ENCODE results near the gene SERPINA9. TPM values are rescaled to one million over a fixed set of nuclear protein-coding genes. Genes with fewer than 3 reads are reported as not detected.

Gene SERPINA9
- total RNA-seq, 1 experiment from 2014 or later, result 182 TPM

DNA sequence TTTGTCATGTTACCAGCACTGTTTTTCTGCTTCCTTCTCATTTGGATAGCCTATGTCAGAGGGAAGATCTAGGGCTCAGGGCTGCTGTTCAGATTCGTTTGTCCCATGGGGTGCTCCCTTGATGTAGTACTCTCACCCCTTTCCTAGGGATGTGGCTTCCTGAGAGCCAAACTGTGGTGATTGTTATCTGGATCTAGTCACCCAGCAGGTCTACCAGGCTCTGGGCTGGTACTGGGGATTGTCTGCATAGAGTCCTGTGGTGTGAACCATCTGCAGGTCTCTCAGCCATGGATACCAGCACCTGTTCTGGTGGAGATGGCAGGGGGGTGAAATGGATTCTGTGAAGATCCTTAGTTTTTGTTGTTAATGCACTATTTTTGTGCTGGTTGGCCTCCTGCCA, 17.9 kb downstream of the SERPINA9 start:
- H4K20me1 ChIP-seq (ENCODE audit: insufficient read depth, low read depth, low read length), result no peaks in the 10 kb centered on the region

DNA sequence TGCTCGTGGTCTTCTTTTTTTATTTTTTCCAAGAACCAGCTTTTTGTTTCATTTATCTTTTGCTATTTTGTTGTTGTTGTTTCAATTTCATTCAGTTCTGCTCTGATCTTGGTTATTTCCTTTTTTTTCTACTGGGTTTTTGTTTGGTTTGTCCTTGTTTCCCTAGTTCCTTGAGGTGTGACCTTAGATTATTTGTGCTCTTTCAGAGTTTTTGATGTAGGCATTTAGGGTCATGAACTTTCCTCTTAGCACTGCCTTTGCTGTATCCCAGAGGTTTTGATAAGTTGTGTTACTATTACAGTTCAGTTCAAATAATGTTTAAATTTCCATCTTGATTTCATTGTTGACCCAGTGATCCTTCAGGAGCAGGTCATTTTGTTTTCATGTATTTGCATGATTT, 20.1 kb downstream of the SERPINA9 start:
- H3K9me3 ChIP-seq (ENCODE audit: low read length), result no peaks in the 10 kb centered on the region
- no peaks in the 10 kb centered on the region; the same call in 1 of the 2 replicates for H3K36me3 ChIP-seq (ENCODE audit: insufficient read depth, low read length)
- no peak overlapping the region for H3K9ac ChIP-seq (ENCODE audit: low read length)
- no peaks in the 10 kb centered on the region for H3K9me2 ChIP-seq (replicated peaks; ENCODE audit: insufficient read depth, low read length)
- no peaks in the 10 kb centered on the region for H3K27me3 ChIP-seq (ENCODE audit: low read length)
- H4K20me1 ChIP-seq (ENCODE audit: insufficient read depth, low read depth, low read length), result no peaks in the 10 kb centered on the region
- H3K4me2 ChIP-seq (ENCODE audit: low read depth, low read length, poor library complexity, severe bottlenecking), result no peak overlapping the region
- H3K79me2 ChIP-seq (ENCODE audit: low read length), result no peaks in the 10 kb centered on the region
- no peak overlapping the region for H3K4me3 ChIP-seq (ENCODE audit: low read length)
- no peak overlapping the region for H3K27ac ChIP-seq (ENCODE audit: low read length)
- peaks cover 50% of the 10 kb centered on the region for H3K4me1 ChIP-seq (ENCODE audit: low read length)
- H2AFZ ChIP-seq (ENCODE audit: low read length), result no peak overlapping the region
- DNase-seq, result no peak

More for the DNA sequence above, 17.9 kb downstream of the SERPINA9 start:
- H3K9me3 ChIP-seq (ENCODE audit: low read length), result no peaks in the 10 kb centered on the region
- DNase-seq, result no peak
- H3K9me2 ChIP-seq (replicated peaks; ENCODE audit: insufficient read depth, low read length), result no peaks in the 10 kb centered on the region
- H3K4me3 ChIP-seq (ENCODE audit: low read length), result no peak overlapping the region
- no peak overlapping the region for H3K9ac ChIP-seq (ENCODE audit: low read length)
- H2AFZ ChIP-seq (ENCODE audit: low read length), result no peak overlapping the region
- H3K4me2 ChIP-seq (ENCODE audit: low read depth, low read length, poor library complexity, severe bottlenecking), result no peak overlapping the region
- H3K27me3 ChIP-seq (ENCODE audit: low read length), result no peaks in the 10 kb centered on the region
- H3K27ac ChIP-seq (ENCODE audit: low read length), result no peak overlapping the region
- no peaks in the 10 kb centered on the region for H3K79me2 ChIP-seq (ENCODE audit: low read length)
- H3K4me1 ChIP-seq (ENCODE audit: low read length), result peaks cover 44% of the 10 kb centered on the region
- peaks cover 4% of the 10 kb centered on the region; the same call in 1 of the 2 replicates for H3K36me3 ChIP-seq (ENCODE audit: insufficient read depth, low read length)

DNA sequence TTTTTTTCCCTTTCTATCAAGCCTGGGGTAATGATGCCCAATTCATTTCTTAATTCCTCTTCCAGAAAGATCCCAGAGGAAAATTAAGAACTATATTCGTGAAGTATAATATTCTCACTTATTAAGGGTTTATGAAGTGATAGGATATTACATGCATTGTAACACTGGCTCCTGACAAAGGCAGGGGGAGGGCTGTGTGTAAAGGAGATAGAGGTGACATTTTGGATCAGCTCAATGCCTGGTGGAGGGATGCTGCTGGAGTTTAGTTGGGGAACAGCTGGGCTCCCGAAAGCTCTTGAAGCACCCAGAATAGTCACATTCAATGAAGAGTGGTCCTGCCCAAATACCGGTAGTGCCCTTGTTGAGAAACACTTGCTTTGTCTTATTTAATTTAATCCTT, 24.2 kb downstream of the SERPINA9 start:
- H3K27ac ChIP-seq (ENCODE audit: low read length), result peak overlapping the region; percentile 97
- no peak overlapping the region for H2AFZ ChIP-seq (ENCODE audit: low read length)
- H3K36me3 ChIP-seq (ENCODE audit: insufficient read depth, low read length), result no peaks in the 10 kb centered on the region; the same call in 1 of the 2 replicates
- H3K9ac ChIP-seq (ENCODE audit: low read length), result peak overlapping the region; percentile 68
- H4K20me1 ChIP-seq (ENCODE audit: insufficient read depth, low read depth, low read length), result no peaks in the 10 kb centered on the region
- H3K4me1 ChIP-seq (ENCODE audit: low read length), result peaks cover 67% of the 10 kb centered on the region
- peak; percentile 80 for DNase-seq
- no peaks in the 10 kb centered on the region for H3K9me3 ChIP-seq (ENCODE audit: low read length)
- H3K9me2 ChIP-seq (replicated peaks; ENCODE audit: insufficient read depth, low read length), result no peaks in the 10 kb centered on the region
- H3K79me2 ChIP-seq (ENCODE audit: low read length), result no peaks in the 10 kb centered on the region
- no peaks in the 10 kb centered on the region for H3K27me3 ChIP-seq (ENCODE audit: low read length)
- H3K4me2 ChIP-seq (ENCODE audit: low read depth, low read length, poor library complexity, severe bottlenecking), result peak overlapping the region; percentile 82
- H3K4me3 ChIP-seq (ENCODE audit: low read length), result peak overlapping the region; percentile 43

DNA sequence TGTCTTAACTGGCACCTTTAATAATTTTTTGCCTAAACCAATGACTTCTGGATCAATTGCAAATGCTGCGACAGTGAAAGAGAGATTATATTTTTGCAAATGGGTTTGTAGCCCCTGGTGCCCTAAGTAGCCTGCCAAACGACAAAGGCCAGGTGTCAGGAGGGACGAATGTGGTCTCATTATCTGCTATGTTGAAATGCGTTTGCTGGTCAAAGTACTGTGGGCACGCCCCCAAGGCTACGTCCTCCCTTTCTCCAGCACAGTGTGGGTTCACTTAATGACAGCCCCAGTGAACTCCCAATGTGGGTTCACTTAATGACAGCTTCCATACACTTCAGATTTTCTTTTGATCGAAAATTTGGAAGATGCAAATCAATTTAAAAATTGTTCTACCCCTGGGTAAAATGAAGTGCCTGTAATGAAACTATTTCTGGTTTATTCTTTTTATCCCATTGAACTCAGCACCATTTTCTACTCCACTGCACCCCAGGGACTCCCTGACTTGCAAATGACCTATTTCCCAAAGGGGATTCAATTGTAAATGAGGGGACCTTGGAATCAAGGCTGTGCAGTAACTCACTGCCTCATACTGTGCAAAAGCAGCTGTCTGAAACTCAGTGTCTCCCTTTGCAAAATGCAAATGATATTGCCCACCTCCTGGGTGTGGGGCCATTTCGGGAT, 24.8 kb downstream of the SERPINA9 start:
- peak; percentile 100 for DNase-seq
- Histone ChIP-seq H3K4me1 (ENCODE audit: low read length) (peaks cover 70% of the 10 kb centered on the region), H3K36me3 (ENCODE audit: insufficient read depth, low read length) (no peaks in the 10 kb centered on the region), H3K4me3 (ENCODE audit: low read length) (peak overlapping the region; percentile 54), H4K20me1 (ENCODE audit: insufficient read depth, low read depth, low read length) (no peaks in the 10 kb centered on the region), H3K27me3 (ENCODE audit: low read length) (no peaks in the 10 kb centered on the region), H3K27ac (ENCODE audit: low read length) (peak overlapping the region; percentile 97), H3K79me2 (ENCODE audit: low read length) (no peaks in the 10 kb centered on the region), H3K9me3 (ENCODE audit: low read length) (no peaks in the 10 kb centered on the region), H3K9me2 (replicated peaks; ENCODE audit: insufficient read depth, low read length) (no peaks in the 10 kb centered on the region), H3K9ac (ENCODE audit: low read length) (peak overlapping the region; percentile 70), H3K4me2 (ENCODE audit: low read depth, low read length, poor library complexity, severe bottlenecking) (peak overlapping the region; percentile 87), H2AFZ (ENCODE audit: low read length) (no peak overlapping the region)

DNA sequence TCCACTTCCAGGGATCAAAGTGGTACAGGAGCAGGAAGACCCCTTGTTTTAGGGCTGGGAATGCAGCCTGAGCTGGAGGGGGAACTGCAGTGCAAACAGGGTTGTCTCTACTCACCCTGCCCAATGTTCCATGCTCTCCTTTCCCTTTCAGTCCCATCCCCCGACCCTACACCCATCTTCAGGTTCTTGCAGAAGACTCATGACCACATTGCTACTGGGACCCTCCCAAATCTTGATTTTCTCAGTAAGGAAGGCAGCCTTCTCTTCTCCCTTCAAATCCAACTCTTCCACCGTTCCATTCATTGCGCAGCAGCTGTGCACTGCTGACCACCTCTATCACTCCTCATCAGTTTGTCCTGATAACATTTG, 25.3 kb downstream of the SERPINA9 start:
- H3K4me1 ChIP-seq (ENCODE audit: low read length), result peaks cover 70% of the 10 kb centered on the region
- H3K79me2 ChIP-seq (ENCODE audit: low read length), result no peaks in the 10 kb centered on the region
- H3K4me2 ChIP-seq (ENCODE audit: low read depth, low read length, poor library complexity, severe bottlenecking), result peak overlapping the region; percentile 87
- DNase-seq, result peak; percentile 66
- peak overlapping the region; percentile 70 for H3K9ac ChIP-seq (ENCODE audit: low read length)
- no peaks in the 10 kb centered on the region for H4K20me1 ChIP-seq (ENCODE audit: insufficient read depth, low read depth, low read length)
- no peaks in the 10 kb centered on the region for H3K9me2 ChIP-seq (replicated peaks; ENCODE audit: insufficient read depth, low read length)
- no peaks in the 10 kb centered on the region for H3K9me3 ChIP-seq (ENCODE audit: low read length)
- no peaks in the 10 kb centered on the region for H3K27me3 ChIP-seq (ENCODE audit: low read length)
- H3K4me3 ChIP-seq (ENCODE audit: low read length), result peak overlapping the region; percentile 54
- no peak overlapping the region for H2AFZ ChIP-seq (ENCODE audit: low read length)
- peak overlapping the region; percentile 97 for H3K27ac ChIP-seq (ENCODE audit: low read length)
- H3K36me3 ChIP-seq (ENCODE audit: insufficient read depth, low read length), result no peaks in the 10 kb centered on the region

DNA sequence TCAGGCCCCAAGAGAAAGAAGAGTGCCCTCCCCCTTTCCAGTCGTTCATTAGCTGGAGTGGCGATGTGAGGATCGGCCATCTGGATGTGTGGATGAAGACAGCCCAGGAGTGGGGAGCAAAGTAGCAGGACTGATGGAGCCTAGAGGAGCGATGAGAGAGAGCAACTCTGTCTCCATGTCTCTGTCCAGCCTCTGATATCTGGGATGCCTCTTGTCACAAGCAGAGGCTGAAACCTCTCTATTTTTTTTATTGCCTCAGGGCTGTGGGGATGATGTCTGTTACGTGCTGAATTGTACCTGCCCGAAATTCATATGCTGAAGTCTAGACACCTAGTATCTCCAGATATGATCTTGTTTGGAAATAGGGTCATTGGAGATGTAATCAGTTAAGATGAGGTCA, 26.1 kb downstream of the SERPINA9 start:
- no peak for DNase-seq
- H2AFZ ChIP-seq (ENCODE audit: low read length), result no peak overlapping the region
- peak overlapping the region; percentile 97 for H3K27ac ChIP-seq (ENCODE audit: low read length)
- H3K9ac ChIP-seq (ENCODE audit: low read length), result peak overlapping the region; percentile 70
- no peaks in the 10 kb centered on the region for H3K36me3 ChIP-seq (ENCODE audit: insufficient read depth, low read length)
- H3K79me2 ChIP-seq (ENCODE audit: low read length), result no peaks in the 10 kb centered on the region
- H3K9me2 ChIP-seq (replicated peaks; ENCODE audit: insufficient read depth, low read length), result no peaks in the 10 kb centered on the region
- H3K4me2 ChIP-seq (ENCODE audit: low read depth, low read length, poor library complexity, severe bottlenecking), result peak overlapping the region; percentile 87
- no peaks in the 10 kb centered on the region for H3K9me3 ChIP-seq (ENCODE audit: low read length)
- H3K4me3 ChIP-seq (ENCODE audit: low read length), result peak overlapping the region; percentile 54
- peaks cover 72% of the 10 kb centered on the region for H3K4me1 ChIP-seq (ENCODE audit: low read length)
- no peaks in the 10 kb centered on the region for H4K20me1 ChIP-seq (ENCODE audit: insufficient read depth, low read depth, low read length)
- H3K27me3 ChIP-seq (ENCODE audit: low read length), result no peaks in the 10 kb centered on the region

DNA sequence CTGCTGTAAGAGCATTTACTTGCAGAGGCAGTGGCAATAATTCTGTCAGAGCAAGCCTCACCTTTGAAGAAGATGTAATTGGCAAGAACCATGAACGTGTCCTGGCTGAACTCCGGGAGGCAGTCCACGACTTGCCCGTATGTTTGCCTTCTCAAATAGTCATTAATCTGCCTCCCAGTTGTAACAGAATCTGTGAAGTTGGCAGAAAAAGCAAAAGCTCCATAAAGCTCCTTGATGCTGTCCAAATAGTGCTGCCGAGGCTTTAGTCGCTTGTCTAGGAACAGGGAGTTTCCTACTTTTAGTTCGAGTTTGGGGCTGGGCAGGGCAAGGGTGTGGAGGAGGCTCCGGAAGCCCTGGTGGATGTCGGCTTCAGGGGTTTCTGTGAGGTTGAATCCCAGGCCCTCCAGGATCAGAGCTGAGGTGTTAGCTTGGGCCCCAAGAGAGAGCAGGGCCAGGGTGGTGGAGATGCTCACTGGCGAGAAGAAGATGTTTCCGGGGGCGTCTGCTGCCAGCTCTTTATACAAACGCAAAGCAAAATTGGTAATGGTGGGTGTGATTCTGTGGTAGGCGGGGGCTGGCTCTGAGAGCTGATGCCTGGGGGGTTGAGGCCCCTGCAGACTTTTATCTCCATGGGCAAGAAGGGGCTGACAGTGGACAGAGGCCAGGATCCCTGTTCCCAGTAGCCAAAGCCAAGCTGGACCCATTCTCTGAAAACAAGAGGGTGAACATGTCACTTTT, 27.8 kb downstream of the SERPINA9 start:
- H3K9me3 ChIP-seq (ENCODE audit: low read length), result no peaks in the 10 kb centered on the region
- H4K20me1 ChIP-seq (ENCODE audit: insufficient read depth, low read depth, low read length), result no peaks in the 10 kb centered on the region
- H3K9me2 ChIP-seq (replicated peaks; ENCODE audit: insufficient read depth, low read length), result no peaks in the 10 kb centered on the region
- H2AFZ ChIP-seq (ENCODE audit: low read length), result no peak overlapping the region
- peak overlapping the region; percentile 7; the same call in 1 of the 2 replicates for H3K9ac ChIP-seq (ENCODE audit: low read length)
- no peak overlapping the region for H3K27ac ChIP-seq (ENCODE audit: low read length)
- no peak for DNase-seq
- H3K4me2 ChIP-seq (ENCODE audit: low read depth, low read length, poor library complexity, severe bottlenecking), result peak overlapping the region; percentile 3
- no peaks in the 10 kb centered on the region for H3K79me2 ChIP-seq (ENCODE audit: low read length)
- no peaks in the 10 kb centered on the region for H3K36me3 ChIP-seq (ENCODE audit: insufficient read depth, low read length)
- H3K4me1 ChIP-seq (ENCODE audit: low read length), result peaks cover 67% of the 10 kb centered on the region
- H3K4me3 ChIP-seq (ENCODE audit: low read length), result no peak overlapping the region
- H3K27me3 ChIP-seq (ENCODE audit: low read length), result no peaks in the 10 kb centered on the region

DNA sequence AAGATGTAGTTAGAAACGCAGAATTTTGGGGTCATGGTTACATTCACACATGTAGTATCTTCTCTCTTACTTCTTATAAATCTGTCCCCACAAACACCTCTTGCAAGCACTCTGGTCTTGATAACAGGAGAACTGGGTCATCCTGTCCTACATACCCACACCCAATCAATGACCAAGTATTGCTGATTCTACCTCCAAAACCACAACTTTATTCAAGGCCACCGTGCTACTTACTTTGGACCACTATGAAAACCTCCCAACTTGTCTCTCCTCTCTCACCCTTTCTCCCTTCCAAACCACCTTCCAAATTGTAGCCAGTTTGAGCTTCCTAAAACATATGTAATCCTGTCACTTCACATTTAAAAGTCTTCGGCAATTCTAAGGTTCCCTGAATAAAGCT, 28.8 kb downstream of the SERPINA9 start:
- Histone ChIP-seq H3K27ac (ENCODE audit: low read length) (no peak overlapping the region), H2AFZ (ENCODE audit: low read length) (no peak overlapping the region), H3K36me3 (ENCODE audit: insufficient read depth, low read length) (no peaks in the 10 kb centered on the region), H3K27me3 (ENCODE audit: low read length) (no peaks in the 10 kb centered on the region), H3K4me1 (ENCODE audit: low read length) (peaks cover 57% of the 10 kb centered on the region), H3K9me3 (ENCODE audit: low read length) (no peaks in the 10 kb centered on the region), H3K9ac (ENCODE audit: low read length) (no peak overlapping the region), H3K79me2 (ENCODE audit: low read length) (no peaks in the 10 kb centered on the region), H3K9me2 (replicated peaks; ENCODE audit: insufficient read depth, low read length) (no peaks in the 10 kb centered on the region), H3K4me2 (ENCODE audit: low read depth, low read length, poor library complexity, severe bottlenecking) (no peak overlapping the region), H3K4me3 (ENCODE audit: low read length) (no peak overlapping the region), H4K20me1 (ENCODE audit: insufficient read depth, low read depth, low read length) (no peaks in the 10 kb centered on the region)
- DNase-seq, result no peak
